ENCODE results near the gene SASH1. TPM values are rescaled to one million over a fixed set of nuclear protein-coding genes. Genes with fewer than 3 reads are reported as not detected.

The SASH1 gene
- total RNA-seq, 1 experiment from 2014 or later = 11.7 TPM

DNA sequence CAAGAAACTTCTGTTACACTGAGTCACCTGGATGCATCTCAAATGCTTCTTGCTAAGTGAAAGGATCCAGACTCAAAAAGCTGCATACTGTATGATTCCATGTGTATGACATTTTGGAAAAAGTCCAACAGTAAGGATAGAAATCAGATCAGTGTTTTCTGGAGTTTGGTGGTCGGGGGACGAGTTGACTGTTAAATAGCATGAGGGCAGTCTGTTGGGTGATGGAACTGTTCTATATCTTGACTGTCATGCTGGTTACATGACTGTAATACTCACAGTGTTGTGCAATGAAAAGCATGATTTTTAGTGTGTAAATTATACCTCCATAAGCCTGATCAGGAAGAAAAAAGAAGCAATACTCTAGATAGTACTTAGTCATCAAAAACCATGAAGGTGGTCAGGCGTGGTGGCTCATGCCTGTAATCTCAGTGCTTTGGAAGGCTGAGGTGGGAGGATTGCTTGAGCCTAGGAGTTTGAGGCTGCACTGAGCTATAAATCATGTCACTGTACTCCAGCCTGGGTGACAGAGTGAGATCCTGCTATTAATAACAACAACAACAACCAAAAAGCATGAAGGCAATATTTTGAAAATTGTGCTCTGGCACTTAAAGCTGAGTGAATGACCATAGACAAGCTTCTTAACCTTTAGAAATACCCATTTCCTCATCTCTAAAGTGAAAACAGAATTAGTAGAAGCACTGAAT is 30.5 kb upstream of the SASH1 start:
- DNase-seq (ENCODE audit: low read depth, low spot score) = no peak
- Histone ChIP-seq H3K79me2 (ENCODE audit: insufficient read depth, low read length) (no peaks in the 10 kb centered on the region), H3K9me3 (ENCODE audit: control insufficient read depth in 1 of 2, insufficient read depth in 1 of 2, low read depth in 1 of 2, low read length in 2 of 2) (no peaks in the 10 kb centered on the region), H4K20me1 (ENCODE audit: insufficient read depth) (no peaks in the 10 kb centered on the region), H3K9ac (ENCODE audit: low read length) (no peak overlapping the region), H3K36me3 (ENCODE audit: control insufficient read depth in 1 of 2, insufficient read depth in 2 of 2, low read length in 2 of 2) (no peaks in the 10 kb centered on the region), H3K4me1 (ENCODE audit: control insufficient read depth in 1 of 2, insufficient read depth in 2 of 2, low read length in 2 of 2) (no peaks in the 10 kb centered on the region), H3K4me3 (replicated peaks in 1 of 2; ENCODE audit: low read depth in 1 of 2, low read length in 2 of 2) (no peak overlapping the region), H3K9me2 (ENCODE audit: insufficient read depth) (no peaks in the 10 kb centered on the region), H2AFZ (ENCODE audit: low read depth, low read length, poor library complexity, severe bottlenecking) (no peak overlapping the region), H3K4me2 (ENCODE audit: low read length) (no peak overlapping the region), H3K27me3 (ENCODE audit: insufficient read depth, low read length) (no peaks in the 10 kb centered on the region), H3K27ac (ENCODE audit: low read depth, low read length) (no peak overlapping the region)
- RAD21 ChIA-PET (ENCODE audit: low non-redundant PET in 1 of 2, low total read pairs in 2 of 2, uncharacterized antibody in 2 of 2, unreplicated experiment in 2 of 2) = no interaction called here
- TF ChIP-seq YY1 (IDR thresholded peaks at IDR 0.05; ENCODE audit: extremely low read depth, insufficient replicate concordance, low read depth, low read length) = no peak
- no peak for TF ChIP-seq SRF (IDR thresholded peaks at IDR 0.05; ENCODE audit: low read depth)
- no peak for TF ChIP-seq ZNF274 (IDR thresholded peaks at IDR 0.05; ENCODE audit: low read depth, low read length)
- BruUV-seq (replicated peaks) = no TSS peak
- ATAC-seq = no peak
- CTCF ChIA-PET = no interaction called here
- POLR2A ChIA-PET = no interaction called here
- intact Hi-C loops (cut with micrococcal nuclease) = no loop called here

DNA sequence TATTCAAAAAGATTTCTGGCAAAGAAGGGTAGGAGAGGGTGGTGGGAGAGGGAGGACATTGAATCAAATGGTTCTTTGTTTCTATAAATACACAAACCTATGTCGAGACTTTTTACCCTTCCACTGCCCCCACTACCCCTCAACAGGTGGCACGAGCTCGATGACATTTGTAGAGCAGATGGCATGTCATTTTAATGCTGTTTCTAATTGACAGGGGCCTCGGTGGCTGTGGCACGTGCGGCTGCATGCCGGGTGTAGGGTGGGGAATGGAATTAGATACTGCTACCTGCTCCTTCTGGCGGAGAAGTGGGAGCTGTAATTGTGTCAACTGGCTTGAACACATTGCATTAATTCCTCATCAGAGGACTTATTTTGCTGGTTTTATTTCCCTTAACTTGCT is 29.1 kb upstream of the SASH1 start:
- Histone ChIP-seq H3K9ac (ENCODE audit: low read length) (no peak overlapping the region), H3K9me2 (ENCODE audit: insufficient read depth) (no peaks in the 10 kb centered on the region), H3K27me3 (ENCODE audit: insufficient read depth, low read length) (no peaks in the 10 kb centered on the region), H4K20me1 (ENCODE audit: insufficient read depth) (no peaks in the 10 kb centered on the region), H3K9me3 (ENCODE audit: control insufficient read depth in 1 of 2, insufficient read depth in 1 of 2, low read depth in 1 of 2, low read length in 2 of 2) (no peaks in the 10 kb centered on the region), H3K79me2 (ENCODE audit: insufficient read depth, low read length) (no peaks in the 10 kb centered on the region), H3K4me1 (ENCODE audit: control insufficient read depth in 1 of 2, insufficient read depth in 2 of 2, low read length in 2 of 2) (no peaks in the 10 kb centered on the region), H3K4me2 (ENCODE audit: low read length) (no peak overlapping the region), H3K36me3 (ENCODE audit: control insufficient read depth in 1 of 2, insufficient read depth in 2 of 2, low read length in 2 of 2) (no peaks in the 10 kb centered on the region), H3K27ac (ENCODE audit: low read depth, low read length) (no peak overlapping the region), H2AFZ (ENCODE audit: low read depth, low read length, poor library complexity, severe bottlenecking) (no peak overlapping the region), H3K4me3 (replicated peaks in 1 of 2; ENCODE audit: low read depth in 1 of 2, low read length in 2 of 2) (no peak overlapping the region)
- intact Hi-C loops (cut with micrococcal nuclease) = no loop called here
- ATAC-seq = no peak
- TF ChIP-seq, protein P1, sequence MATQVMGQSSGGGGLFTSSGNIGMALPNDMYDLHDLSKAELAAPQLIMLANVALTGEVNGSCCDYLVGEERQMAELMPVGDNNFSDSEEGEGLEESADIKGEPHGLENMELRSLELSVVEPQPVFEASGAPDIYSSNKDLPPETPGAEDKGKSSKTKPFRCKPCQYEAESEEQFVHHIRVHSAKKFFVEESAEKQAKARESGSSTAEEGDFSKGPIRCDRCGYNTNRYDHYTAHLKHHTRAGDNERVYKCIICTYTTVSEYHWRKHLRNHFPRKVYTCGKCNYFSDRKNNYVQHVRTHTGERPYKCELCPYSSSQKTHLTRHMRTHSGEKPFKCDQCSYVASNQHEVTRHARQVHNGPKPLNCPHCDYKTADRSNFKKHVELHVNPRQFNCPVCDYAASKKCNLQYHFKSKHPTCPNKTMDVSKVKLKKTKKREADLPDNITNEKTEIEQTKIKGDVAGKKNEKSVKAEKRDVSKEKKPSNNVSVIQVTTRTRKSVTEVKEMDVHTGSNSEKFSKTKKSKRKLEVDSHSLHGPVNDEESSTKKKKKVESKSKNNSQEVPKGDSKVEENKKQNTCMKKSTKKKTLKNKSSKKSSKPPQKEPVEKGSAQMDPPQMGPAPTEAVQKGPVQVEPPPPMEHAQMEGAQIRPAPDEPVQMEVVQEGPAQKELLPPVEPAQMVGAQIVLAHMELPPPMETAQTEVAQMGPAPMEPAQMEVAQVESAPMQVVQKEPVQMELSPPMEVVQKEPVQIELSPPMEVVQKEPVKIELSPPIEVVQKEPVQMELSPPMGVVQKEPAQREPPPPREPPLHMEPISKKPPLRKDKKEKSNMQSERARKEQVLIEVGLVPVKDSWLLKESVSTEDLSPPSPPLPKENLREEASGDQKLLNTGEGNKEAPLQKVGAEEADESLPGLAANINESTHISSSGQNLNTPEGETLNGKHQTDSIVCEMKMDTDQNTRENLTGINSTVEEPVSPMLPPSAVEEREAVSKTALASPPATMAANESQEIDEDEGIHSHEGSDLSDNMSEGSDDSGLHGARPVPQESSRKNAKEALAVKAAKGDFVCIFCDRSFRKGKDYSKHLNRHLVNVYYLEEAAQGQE (IDR thresholded peaks at IDR 0.05; ENCODE audit: low read depth) = no peak
- TF ChIP-seq EZH2 (IDR thresholded peaks at IDR 0.05) = no peak
- TF ChIP-seq EGR1 (IDR thresholded peaks at IDR 0.05; ENCODE audit: low read depth) = no peak
- no peak for TF ChIP-seq TCF7L2 (IDR thresholded peaks at IDR 0.05; ENCODE audit: borderline replicate concordance, extremely low read depth, insufficient read depth, insufficient read length)
- no peak for TF ChIP-seq SP1 (IDR thresholded peaks at IDR 0.05; ENCODE audit: low read depth)
- DNase-seq (ENCODE audit: low read depth, low spot score) = no peak
- RAD21 ChIA-PET (ENCODE audit: low non-redundant PET in 1 of 2, low total read pairs in 2 of 2, uncharacterized antibody in 2 of 2, unreplicated experiment in 2 of 2) = no interaction called here
- POLR2A ChIA-PET = no interaction called here
- CTCF ChIA-PET = no interaction called here
- no TSS peak for BruUV-seq (replicated peaks)
